IPS-18c (cell line): ENCODE measurements around the gene JAK1.

ENCODE experiments used
- H3K4me3 ChIP-seq: 2 replicates; pipeline ENCODE4 v1.7.0; 2013; ENCODE audit warnings: low read depth, mild to moderate bottlenecking, low read length, moderate library complexity; ENCODE audit not compliant: insufficient read depth
- H3K9me3 ChIP-seq: one replicate; pipeline ENCODE4 v1.6.1; 2013; ENCODE audit warnings: mild to moderate bottlenecking, low read length, moderate library complexity; ENCODE audit not compliant: control insufficient read depth, insufficient read depth

JAK1 gene

DNA sequence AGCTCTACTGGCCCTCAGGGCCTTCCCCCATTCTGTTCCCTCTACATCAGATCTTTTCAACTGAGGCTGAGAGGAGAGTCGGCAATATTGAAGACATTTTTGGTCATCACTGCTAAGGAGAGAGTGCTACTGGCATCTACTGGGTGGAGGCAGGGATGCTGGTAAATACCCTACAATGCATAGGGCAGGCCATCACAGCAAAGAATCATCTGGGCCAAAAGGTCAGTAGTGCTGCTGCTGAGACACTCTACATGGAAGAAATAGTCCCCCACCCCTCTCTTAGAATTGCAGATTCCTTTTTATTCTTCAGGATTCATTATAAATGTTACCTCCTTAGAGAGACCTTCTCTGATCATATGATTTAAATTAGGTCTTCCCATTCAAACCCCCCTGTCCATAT is 94.3 kb downstream of the JAK1 start:
- Histone ChIP-seq H3K9me3 (no peaks in the 10 kb centered on the region), H3K4me3 (no peak overlapping the region)

DNA sequence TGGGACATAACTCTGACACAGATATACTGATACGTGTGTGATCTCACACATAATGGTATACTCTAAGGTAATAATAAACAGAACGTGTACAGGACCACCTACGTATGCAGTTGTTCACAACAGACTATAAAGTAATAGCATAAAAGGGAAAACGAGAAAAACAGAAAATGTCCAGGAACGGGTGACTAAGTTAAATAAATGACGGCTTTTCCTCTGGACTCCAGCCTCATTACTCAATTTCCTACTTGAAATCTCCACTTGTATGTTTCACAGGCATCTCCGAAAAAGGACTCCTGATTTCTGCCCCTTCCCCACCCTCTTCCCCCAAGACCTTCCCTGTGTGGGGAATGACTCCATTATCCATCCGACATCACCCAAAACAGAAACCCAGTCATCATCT is 95.1 kb downstream of the JAK1 start:
- Histone ChIP-seq H3K4me3 (no peak overlapping the region), H3K9me3 (no peaks in the 10 kb centered on the region)

DNA sequence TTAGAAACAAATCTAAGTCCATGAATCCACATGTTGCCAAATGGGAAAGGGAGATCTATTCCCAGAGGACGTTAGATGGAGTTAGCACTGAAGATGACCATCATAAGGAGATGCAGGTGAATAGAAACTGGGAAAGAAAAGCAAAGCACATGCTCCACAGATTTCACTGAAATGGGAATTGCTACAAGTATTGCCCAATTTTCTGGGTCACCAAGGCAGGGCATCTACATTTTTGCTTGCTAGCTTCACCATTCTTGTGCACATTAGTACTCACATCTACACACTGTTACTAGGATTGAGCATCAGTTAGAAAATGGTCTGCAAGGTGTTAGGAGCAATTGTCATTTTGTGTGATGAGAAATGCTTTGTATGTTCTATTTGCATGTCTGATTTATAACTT is 99.1 kb downstream of the JAK1 start:
- Histone ChIP-seq H3K4me3 (no peak overlapping the region), H3K9me3 (no peaks in the 10 kb centered on the region)

DNA sequence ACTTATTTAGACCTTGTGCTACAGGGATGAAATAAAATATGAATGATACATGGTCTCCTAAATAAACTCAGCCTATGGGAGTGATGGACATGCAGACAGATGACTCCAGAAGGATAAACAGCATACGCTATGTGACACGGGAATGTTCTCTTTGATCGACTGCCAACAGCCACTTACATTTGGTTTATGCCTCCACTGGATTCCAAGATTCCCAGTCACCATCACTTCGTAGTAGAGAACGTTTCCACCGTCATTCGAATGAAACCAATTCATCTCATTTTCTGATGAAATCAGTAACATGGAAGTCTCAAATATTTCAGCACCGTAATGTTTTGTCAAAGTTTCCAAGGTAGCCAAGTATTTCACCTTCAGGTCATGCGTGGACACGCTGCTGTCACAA is 99.7 kb downstream of the JAK1 start:
- Histone ChIP-seq H3K9me3 (no peaks in the 10 kb centered on the region), H3K4me3 (no peak overlapping the region)

DNA sequence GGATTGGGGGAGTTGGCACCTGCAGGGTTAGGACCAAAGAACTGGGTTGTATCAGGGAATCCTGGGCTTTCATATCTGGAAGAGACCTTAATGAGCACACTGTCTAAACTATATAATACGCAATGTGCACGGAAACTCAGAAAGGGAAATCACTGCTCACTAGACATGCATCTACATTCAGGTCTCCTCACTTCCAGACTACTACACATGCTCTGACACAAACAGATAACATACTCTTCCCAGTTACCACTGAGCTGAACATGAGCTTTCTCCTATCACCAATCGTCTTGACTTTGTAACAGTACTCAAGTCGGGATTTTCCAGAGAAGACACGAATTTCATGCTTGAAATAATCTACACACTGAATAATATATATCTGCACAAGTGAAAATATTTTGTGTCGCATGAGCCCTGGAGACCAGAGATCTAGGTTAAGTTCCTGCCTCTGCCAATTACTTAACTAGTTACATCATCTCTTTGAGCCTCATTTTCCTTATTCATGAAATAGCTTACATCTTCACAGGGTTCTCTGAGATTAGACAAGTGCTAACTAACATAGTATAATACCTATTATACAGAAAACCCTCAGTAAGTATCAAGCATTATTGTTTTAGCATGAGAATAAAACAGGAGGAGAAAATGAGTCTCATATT is 101.1 kb downstream of the JAK1 start:
- no peak overlapping the region for H3K4me3 ChIP-seq
- no peaks in the 10 kb centered on the region for H3K9me3 ChIP-seq

DNA sequence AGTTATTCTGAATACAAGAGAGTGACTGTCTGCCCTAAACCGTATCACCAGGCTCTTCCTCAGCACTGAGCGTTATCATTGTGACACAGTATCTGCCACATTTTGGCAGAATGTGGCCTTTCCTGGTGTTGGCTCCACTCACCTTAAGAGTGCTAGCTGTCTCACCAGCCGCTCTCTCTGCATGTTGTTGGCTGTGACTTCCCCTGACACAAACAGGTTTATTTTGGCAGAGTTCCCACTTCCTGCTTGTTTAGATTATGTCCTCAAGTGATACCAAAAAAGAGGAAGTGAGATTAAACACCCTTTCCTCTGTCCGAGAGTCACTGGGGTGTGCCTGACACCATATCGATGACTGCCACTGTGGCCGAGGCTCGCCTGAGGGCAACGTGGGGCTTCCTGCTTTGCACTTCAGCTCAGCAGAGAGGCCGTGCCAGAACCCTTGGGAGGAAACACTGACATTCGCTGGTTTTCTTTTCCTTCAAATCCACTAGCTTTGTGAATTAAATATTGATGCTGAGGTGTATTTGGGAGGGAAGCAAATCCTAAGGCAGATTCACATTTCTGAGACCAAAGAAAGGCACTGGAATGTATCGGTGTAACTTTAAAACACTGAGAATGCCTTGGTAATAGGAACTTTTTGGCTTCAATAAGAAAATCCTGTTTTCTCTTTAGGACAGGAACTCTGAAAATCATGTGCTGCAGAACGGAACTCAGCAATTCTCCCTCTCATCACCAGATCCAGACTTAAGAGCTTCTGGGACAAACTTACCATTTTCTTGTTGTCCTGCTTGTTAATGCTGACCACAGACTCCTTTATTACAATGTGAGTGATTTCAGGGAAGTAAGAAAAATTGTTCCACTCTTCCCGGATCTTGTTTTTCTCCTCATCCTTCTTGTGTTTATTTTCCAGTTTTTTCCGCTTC is 102.1 kb downstream of the JAK1 start:
- H3K9me3 ChIP-seq = no peaks in the 10 kb centered on the region
- H3K4me3 ChIP-seq = no peak overlapping the region

DNA sequence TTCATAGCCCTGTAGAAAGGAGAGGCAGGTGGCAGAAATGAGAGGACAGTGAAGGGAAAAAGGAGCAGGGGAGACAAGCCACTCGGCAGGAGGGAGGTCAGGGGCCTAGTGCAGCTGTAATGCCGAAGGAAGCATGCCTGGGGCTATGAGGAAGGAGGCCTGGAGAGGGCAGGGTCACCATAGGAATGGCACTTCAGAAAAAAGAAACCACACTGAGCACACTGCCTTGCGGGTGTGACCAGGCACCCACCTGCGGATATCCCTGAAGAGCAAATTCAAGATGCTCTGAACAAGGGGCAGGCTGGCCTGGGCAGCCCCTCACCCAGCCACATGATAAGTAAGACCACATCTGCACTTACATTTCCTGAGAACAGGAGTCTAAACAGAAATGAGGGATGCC is 104.7 kb downstream of the JAK1 start:
- Histone ChIP-seq H3K4me3 (no peak overlapping the region), H3K9me3 (no peaks in the 10 kb centered on the region)

DNA sequence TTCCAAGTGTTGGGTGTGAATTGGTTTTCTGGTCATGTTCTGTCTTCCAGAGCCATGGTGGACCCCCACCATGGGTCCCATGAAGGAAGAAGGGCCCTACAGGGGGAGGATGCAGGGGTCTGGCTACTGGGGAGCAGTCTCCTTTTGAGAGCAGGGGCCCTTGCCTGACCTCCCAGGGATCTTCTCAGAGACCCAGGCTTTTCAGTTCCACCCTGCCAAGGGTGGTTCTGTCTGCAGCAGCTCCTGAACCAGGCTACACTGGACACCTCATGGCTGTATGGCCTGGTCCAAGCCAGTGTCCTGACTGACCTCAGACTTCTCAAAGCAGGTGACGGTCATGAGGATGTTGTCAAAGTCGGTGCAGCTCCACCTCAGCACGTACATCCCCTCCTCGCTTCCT is 109.0 kb downstream of the JAK1 start:
- Histone ChIP-seq H3K4me3 (no peak overlapping the region), H3K9me3 (no peaks in the 10 kb centered on the region)

DNA sequence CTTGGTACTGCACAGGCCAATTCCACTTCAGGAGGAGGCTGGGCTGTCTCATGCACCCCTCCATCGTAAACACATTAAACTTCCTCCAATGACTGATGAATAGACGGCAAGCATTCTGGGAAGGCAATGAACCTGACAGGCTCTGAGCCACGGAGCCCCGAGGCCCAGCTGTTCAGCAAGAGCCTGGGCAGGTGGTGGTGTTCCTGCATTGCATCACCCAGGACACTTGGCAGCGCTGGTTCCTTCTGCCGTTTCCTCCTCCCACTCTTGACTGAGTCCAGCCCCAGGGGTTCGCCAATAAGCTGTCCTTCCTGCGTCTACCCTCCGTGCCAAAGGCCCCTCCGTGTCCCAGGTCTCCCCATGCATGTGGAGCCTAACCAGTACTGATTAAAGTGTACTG is 109.8 kb downstream of the JAK1 start:
- Histone ChIP-seq H3K4me3 (no peak overlapping the region), H3K9me3 (no peaks in the 10 kb centered on the region)

DNA sequence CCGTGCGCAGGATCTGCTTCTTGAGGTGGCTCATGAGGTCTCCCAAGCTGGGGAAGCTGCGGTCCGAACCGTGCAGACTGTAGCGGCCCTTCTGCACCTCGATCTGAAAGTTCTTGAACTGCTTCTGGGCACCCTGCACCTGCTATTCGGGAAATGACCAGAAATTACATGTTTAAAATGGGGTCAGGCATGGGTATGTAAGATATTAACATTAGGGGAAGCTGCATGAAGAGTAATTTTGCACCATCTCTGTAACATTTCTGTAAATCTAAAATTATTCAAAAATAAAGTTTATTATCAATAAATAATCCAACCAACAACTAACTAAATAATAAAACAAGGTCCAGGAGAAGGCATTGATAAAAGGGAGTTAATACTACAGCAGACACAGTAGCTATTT is 110.8 kb downstream of the JAK1 start:
- Histone ChIP-seq H3K9me3 (no peaks in the 10 kb centered on the region), H3K4me3 (no peak overlapping the region)

DNA sequence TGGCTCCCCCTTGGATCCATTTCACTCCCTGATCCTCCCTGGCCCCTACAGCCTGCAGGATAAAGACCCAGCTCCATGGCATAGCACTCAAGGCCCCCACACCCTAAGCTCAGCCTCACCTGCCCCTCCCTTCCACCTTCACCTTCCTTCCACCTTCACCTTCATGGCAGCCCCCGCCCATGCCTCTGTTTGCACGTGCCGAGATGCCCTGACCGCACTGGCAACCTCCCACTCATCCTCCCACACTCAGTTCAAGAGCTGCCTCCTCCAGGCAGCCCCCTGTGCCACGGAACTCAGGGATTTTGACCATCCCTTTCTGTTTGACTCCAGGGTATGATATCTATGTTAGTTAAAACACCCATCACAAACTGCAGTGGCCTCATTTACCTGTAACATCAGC is 111.7 kb downstream of the JAK1 start:
- H3K9me3 ChIP-seq = no peaks in the 10 kb centered on the region
- H3K4me3 ChIP-seq = no peak overlapping the region

DNA sequence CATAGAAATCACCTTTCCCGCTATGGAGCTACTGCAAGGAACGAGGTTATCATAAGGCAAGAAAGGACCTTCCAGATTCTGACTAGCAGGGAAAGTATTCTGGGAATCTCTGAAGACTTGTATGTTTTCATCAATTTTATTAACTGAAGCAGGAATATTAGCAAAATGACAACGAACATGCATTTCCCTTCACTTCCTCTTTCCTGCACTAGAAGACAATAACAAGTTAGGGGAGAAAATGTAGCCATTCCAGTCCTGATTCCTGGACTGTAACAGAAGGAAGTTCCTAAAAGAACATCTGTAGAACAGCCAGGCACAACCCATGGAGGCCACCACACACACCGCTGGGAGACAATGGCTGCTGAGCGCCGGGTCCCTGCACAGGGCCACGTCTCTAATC is 114.7 kb downstream of the JAK1 start:
- no peaks in the 10 kb centered on the region for H3K9me3 ChIP-seq
- H3K4me3 ChIP-seq = no peak overlapping the region

DNA sequence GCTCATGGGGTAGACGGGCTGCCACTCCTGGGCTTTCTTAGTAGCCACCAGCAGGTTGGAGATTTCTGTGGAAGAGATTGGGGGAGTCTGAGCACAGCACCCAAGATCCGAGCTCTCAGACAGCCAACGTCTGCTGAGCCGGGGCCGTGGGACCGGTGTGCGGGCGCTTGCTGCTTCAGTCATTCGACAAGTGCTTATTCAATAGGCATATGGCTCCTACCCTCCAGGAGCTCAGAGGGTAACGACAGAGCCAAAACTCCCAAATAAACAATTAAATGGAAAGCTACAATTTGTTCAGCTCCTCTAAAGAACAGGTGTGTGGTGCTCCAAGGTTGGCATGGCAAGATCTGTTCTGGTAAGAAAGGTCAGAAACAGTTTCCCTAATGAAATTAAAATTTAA is 115.5 kb downstream of the JAK1 start:
- H3K9me3 ChIP-seq = no peaks in the 10 kb centered on the region
- no peak overlapping the region; the same call in 1 of the 2 replicates for H3K4me3 ChIP-seq

DNA sequence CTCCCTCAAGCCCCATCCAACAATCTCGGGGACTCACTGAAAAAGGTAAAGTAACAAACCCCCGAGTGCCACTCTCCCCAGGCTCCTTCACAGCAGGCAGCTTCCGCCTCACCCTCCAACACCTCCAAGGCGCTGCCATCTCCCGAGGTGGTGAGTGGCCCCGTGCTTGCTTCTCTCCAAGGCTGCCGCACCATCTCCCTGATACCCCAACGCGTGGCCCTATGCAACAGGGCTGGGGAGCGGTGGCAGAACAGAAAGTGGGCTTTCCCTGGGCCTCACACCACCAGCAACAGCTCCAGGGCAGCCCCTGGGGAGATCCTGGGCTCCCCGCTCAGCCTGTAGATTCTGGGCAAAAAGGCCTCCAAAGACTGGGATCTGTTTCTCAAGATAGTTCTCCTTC is 116.4 kb downstream of the JAK1 start:
- H3K4me3 ChIP-seq = no peak overlapping the region

DNA sequence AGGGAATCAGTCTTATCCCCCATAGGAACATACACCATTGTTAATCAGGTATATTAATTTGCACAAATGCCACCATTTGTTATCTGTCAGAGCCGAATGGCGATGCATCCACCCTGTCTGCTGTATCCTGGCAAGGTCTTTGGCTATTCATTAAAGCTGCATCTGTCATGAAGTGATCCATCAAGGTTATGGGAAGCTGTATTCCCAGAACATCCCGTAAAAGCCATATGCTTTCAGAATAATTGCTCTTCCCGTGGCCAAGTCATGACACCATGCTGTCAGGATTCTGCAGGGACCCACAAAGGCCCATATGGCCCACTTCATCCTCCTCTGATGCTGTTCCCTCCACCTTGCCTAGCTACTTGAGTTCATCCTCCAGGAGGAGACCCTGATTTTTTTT is 117.5 kb downstream of the JAK1 start:
- no peak overlapping the region for H3K4me3 ChIP-seq

More for the DNA sequence above, 116.4 kb downstream of the JAK1 start:
- no peaks in the 10 kb centered on the region for H3K9me3 ChIP-seq

DNA sequence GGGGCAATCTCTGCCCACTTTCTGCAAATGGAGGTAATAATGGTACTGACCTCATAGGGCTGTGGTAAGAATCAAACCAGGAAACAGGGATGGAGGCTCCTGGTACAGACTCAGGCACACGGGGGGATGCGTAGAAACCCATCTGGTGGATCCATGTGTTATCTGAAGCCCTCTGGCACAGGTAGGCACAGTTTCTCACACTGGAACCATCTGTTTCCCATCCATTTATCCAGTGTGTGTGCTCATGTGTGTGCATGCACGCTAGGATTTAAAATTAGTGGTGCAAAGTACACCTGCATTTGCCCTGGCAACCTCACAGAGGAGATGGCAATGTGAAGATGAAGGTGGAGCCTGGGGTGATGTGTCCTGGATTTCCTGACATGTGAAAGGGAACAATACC is 118.2 kb downstream of the JAK1 start:
- H3K9me3 ChIP-seq = no peaks in the 10 kb centered on the region
- no peak overlapping the region for H3K4me3 ChIP-seq

More for the DNA sequence above, 117.5 kb downstream of the JAK1 start:
- no peaks in the 10 kb centered on the region for H3K9me3 ChIP-seq

DNA sequence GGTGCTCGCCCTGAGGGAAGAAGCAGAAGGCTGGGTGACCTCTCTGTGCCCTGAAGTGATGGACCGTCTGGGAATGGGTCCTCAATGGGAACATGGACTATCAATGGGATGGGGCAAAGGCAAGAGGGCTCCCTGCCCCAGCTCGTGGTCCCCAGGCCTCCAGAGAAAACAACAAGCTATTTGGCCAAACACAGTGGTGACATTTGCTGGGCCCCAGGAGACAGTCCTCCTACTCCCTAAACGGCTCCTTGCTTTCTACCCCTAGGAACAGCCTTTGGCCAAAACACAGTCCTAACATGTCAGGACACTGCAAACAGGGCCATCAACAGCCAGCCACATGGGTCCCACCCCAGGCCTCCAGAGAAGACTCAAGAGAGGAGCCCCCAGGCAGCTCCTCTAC is 118.7 kb downstream of the JAK1 start:
- H3K4me3 ChIP-seq = no peak overlapping the region
- no peaks in the 10 kb centered on the region for H3K9me3 ChIP-seq

DNA sequence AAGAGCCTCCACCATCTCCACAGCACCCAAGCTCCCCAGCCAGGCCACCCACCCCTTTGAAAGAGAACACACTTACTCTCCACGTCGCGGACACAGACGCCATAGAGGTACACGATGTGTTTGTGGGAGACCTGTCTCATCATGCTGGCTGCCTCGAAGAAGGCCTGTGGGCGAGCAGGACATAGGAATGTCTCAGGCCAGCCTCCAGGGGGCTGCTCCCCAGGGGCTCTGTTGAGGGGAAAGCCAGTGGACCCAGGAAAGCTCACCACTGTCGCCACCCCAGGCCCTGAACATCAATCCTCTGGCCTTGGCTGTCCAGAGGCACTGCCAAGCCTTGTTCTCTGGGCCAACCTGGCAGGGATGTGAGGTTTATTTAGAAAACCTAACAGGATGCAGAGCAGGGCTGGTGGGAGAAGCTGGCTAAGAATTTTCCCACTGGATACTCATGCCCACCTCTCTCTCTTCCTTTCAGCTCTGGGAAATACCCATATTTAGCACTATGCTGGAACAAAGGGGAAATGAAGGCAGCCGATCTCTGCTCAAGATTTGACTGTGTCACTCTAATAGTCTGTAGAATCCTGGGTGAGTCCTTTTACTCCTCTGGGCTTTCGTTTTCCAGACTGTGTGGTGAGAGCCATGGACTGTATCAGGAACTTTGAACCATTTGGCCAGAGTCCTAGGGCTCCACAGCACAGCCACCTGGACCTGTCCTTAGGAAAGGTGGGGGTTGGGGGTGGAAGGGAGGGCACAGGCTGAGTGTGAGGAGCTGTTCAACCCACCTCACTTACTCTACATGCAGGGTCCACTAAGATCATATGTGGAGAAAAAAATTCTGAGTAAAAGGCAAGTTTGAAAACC is 119.5 kb downstream of the JAK1 start:
- Histone ChIP-seq H3K9me3 (no peaks in the 10 kb centered on the region), H3K4me3 (no peak overlapping the region)
